Loucy (cell line): ENCODE measurements around the gene AGAP3.

Source experiments
- H2AFZ ChIP-seq: fragments of 200-600 bp; sonication (generic); 2 replicates; pipeline ENCODE4 v1.6.0; 2016; ENCODE audit warnings: antibody characterized with exemption, mild to moderate bottlenecking, low read length, moderate library complexity
- H3F3A ChIP-seq: fragments of 200-600 bp; 2 replicates; pipeline ENCODE4 v1.6.0; 2016; ENCODE audit warnings: antibody characterized with exemption, low read depth, mild to moderate bottlenecking
- H3K27me3 ChIP-seq: fragments of 200-600 bp; sonication (generic); 2 replicates; pipeline ENCODE4 v1.6.1; 2014; ENCODE audit warnings: low read length, mild to moderate bottlenecking; ENCODE audit not compliant: insufficient read depth, poor library complexity, severe bottlenecking
- H3K36me3 ChIP-seq: fragments of 200-600 bp; sonication (generic); 2 replicates; pipeline ENCODE4 v1.6.1; 2016; ENCODE audit warnings: low read length; ENCODE audit not compliant: insufficient read depth
- H3K4me1 ChIP-seq: fragments of 200-600 bp; sonication (generic); 2 replicates; pipeline ENCODE4 v1.5.1; 2014; ENCODE audit warnings: low read length, mild to moderate bottlenecking; ENCODE audit not compliant: insufficient read depth, poor library complexity, severe bottlenecking
- H3K4me2 ChIP-seq: fragments of 200-600 bp; sonication (generic); 2 replicates; pipeline ENCODE4 v1.6.0; 2014; ENCODE audit warnings: antibody characterized with exemption, low read length, low read depth, mild to moderate bottlenecking; ENCODE audit not compliant: poor library complexity, severe bottlenecking
- H3K4me3 ChIP-seq: fragments of 200-600 bp; sonication (generic); 2 replicates; pipeline ENCODE4 v1.5.1; 2014; ENCODE audit warnings: low read length, mild to moderate bottlenecking, mixed read lengths; ENCODE audit not compliant: poor library complexity, severe bottlenecking
- H3K79me2 ChIP-seq: fragments of 200-600 bp; sonication (generic); 2 replicates; pipeline ENCODE4 v1.6.1; 2014; ENCODE audit warnings: low read length; ENCODE audit not compliant: insufficient read depth
- H3K9ac ChIP-seq: fragments of 200-600 bp; sonication (generic); 2 replicates; pipeline ENCODE4 v1.6.0; 2014; ENCODE audit warnings: mild to moderate bottlenecking, low read depth, low read length, moderate library complexity; ENCODE audit not compliant: poor library complexity, severe bottlenecking
- H3K9me2 ChIP-seq: fragments of 200-600 bp; sonication (generic); replicated peaks from 2 replicates; pipeline ENCODE4 v1.6.1; 2016; ENCODE audit warnings: low read depth, low read length, mixed read lengths
- H3K9me3 ChIP-seq: fragments of 200-600 bp; sonication (generic); 2 replicates; pipeline ENCODE4 v1.6.1; 2014; ENCODE audit warnings: mild to moderate bottlenecking, antibody characterized with exemption, low read length, low read depth; ENCODE audit not compliant: insufficient read depth
- H4K20me1 ChIP-seq: fragments of 200-600 bp; sonication (generic); 2 replicates; pipeline ENCODE4 v1.6.0; 2014; ENCODE audit warnings: antibody characterized with exemption, low read length, mild to moderate bottlenecking; ENCODE audit not compliant: insufficient read depth, poor library complexity, severe bottlenecking
- CTCF ChIP-seq: fragments of 200-600 bp; sonication (generic); conservative IDR thresholded peaks from 2 replicates; pipeline ENCODE4 v1.5.1; 2014; ENCODE audit warnings: mild to moderate bottlenecking, antibody characterized with exemption, low read length
- EZH2phosphoT487 ChIP-seq: fragments of 200-600 bp; IDR thresholded peaks from 2 replicates; pipeline ENCODE4 v1.6.1; 2018; ENCODE audit warnings: antibody characterized with exemption, mild to moderate bottlenecking, moderate library complexity, borderline replicate concordance

Gene AGAP3

GRCh38 chr7:151065516-151065915 lies 20.8 kb upstream of the AGAP3 start:
- TF ChIP-seq CTCF (no peak), EZH2phosphoT487 (no peak)
- no peaks in the 10 kb centered on the region for H3K27me3 ChIP-seq
- peaks cover 13% of the 10 kb centered on the region for H3K4me1 ChIP-seq
- H3F3A ChIP-seq = no peaks in the 10 kb centered on the region
- H3K4me3 ChIP-seq = no peak overlapping the region
- H3K9ac ChIP-seq = no peak overlapping the region
- no peak overlapping the region for H2AFZ ChIP-seq
- peaks cover 46% of the 10 kb centered on the region; the same call in 1 of the 2 replicates for H3K36me3 ChIP-seq
- no peaks in the 10 kb centered on the region for H3K9me2 ChIP-seq
- no peak overlapping the region for H3K4me2 ChIP-seq
- H3K79me2 ChIP-seq = peaks cover 22% of the 10 kb centered on the region
- no peaks in the 10 kb centered on the region for H3K9me3 ChIP-seq
- H4K20me1 ChIP-seq = peaks cover 20% of the 10 kb centered on the region

- H3K27me3 ChIP-seq = no peaks in the 10 kb centered on the region
- peaks cover 13% of the 10 kb centered on the region for H3K79me2 ChIP-seq
- no peak overlapping the region for H2AFZ ChIP-seq
- H3K4me2 ChIP-seq = no peak overlapping the region
- no peak overlapping the region for H3K4me3 ChIP-seq
- no peaks in the 10 kb centered on the region for H3F3A ChIP-seq
- peaks cover 6% of the 10 kb centered on the region for H3K4me1 ChIP-seq
- H3K9me3 ChIP-seq = no peaks in the 10 kb centered on the region
- peaks cover 55% of the 10 kb centered on the region; the same call in 1 of the 2 replicates for H3K36me3 ChIP-seq
- no peaks in the 10 kb centered on the region for H3K9me2 ChIP-seq
- TF ChIP-seq CTCF = no peak
- no peak for TF ChIP-seq EZH2phosphoT487
- peaks cover 12% of the 10 kb centered on the region for H4K20me1 ChIP-seq
- no peak overlapping the region for H3K9ac ChIP-seq
Measured at GRCh38 chr7:151066273-151066974, 19.9 kb upstream of the AGAP3 start.

- no peaks in the 10 kb centered on the region for H3K4me1 ChIP-seq
- H3K9me2 ChIP-seq = no peaks in the 10 kb centered on the region
- no peak overlapping the region for H3K4me2 ChIP-seq
- no peak overlapping the region for H2AFZ ChIP-seq
- no peaks in the 10 kb centered on the region for H3K79me2 ChIP-seq
- no peaks in the 10 kb centered on the region for H3F3A ChIP-seq
- no peak overlapping the region for H3K4me3 ChIP-seq
- peaks cover 61% of the 10 kb centered on the region; the same call in 1 of the 2 replicates for H3K36me3 ChIP-seq
- H4K20me1 ChIP-seq = no peaks in the 10 kb centered on the region
- H3K9me3 ChIP-seq = no peaks in the 10 kb centered on the region
- H3K9ac ChIP-seq = no peak overlapping the region
- no peaks in the 10 kb centered on the region for H3K27me3 ChIP-seq
- no peak for TF ChIP-seq CTCF
- TF ChIP-seq EZH2phosphoT487 = no peak
Measured at GRCh38 chr7:151068069-151068773, 18.1 kb upstream of the AGAP3 start.
